GM12878 (cell line): ENCODE results near the gene SMG5. TPM values are rescaled to one million over a fixed set of nuclear protein-coding genes. Genes with fewer than 3 reads are reported as not detected.

Source experiments
- BCL11A ChIP-seq: IDR thresholded peaks from 2 replicates; pipeline ENCODE4 v1.6.1; 2011; ENCODE audit warnings: low read depth, low read length
- BMI1 ChIP-seq: fragments of 450-650 bp; IDR thresholded peaks from 2 replicates; pipeline ENCODE4 v1.6.1; 2016; ENCODE audit warnings: mild to moderate bottlenecking, moderate library complexity, borderline replicate concordance
- CHD2 ChIP-seq: IDR thresholded peaks from 2 replicates; pipeline ENCODE4 v1.6.1; 2011; ENCODE audit warnings: low read depth, low read length, improper control_type of control experiment, borderline replicate concordance
- EGR1 ChIP-seq, 2 experiments: IDR thresholded peaks; 1 replicate in 1 of 2; 2 replicates in 1 of 2; pipeline ENCODE4 v1.6.1; 2011 to 2012; ENCODE audit warnings: low read depth in 2 of 2, low read length in 2 of 2, borderline replicate concordance in 1 of 2, mild to moderate bottlenecking in 1 of 2, moderate library complexity in 1 of 2
- FOXM1 ChIP-seq: IDR thresholded peaks from 2 replicates; pipeline ENCODE4 v1.6.1; 2012; ENCODE audit warnings: low read depth, mild to moderate bottlenecking, inconsistent platforms, low read length, moderate library complexity
- HDGF ChIP-seq: fragments of 450-650 bp; IDR thresholded peaks from 2 replicates; pipeline ENCODE4 v1.6.1; 2016; ENCODE audit warnings: antibody characterized with exemption
- NFXL1 ChIP-seq: fragments of 450-650 bp; IDR thresholded peaks from 2 replicates; pipeline ENCODE4 v1.6.1; 2017; ENCODE audit warnings: antibody characterized with exemption, mild to moderate bottlenecking, borderline replicate concordance
- POLR2A ChIP-seq: IDR thresholded peaks from 2 replicates; pipeline ENCODE4 v1.6.1; 2011; ENCODE audit warnings: low read depth, mild to moderate bottlenecking, low read length
- PRDM15 ChIP-seq: fragments of 450-650 bp; formaldehyde crosslinking; IDR thresholded peaks from 2 replicates; pipeline ENCODE4 v1.4.0; 2020; ENCODE audit warnings: mild to moderate bottlenecking, moderate library complexity
- RAD21 ChIP-seq: IDR thresholded peaks from 2 replicates; pipeline ENCODE4 v1.6.1; 2011; ENCODE audit warnings: mild to moderate bottlenecking, low read depth, low read length, moderate library complexity; ENCODE audit not compliant: insufficient read depth
- RB1 ChIP-seq: fragments of 450-650 bp; formaldehyde crosslinking; IDR thresholded peaks from 2 replicates; pipeline ENCODE4 v1.6.1; 2017; ENCODE audit warnings: mild to moderate bottlenecking, borderline replicate concordance
- RBBP5 ChIP-seq: fragments of 200-600 bp; sonication (generic); conservative IDR thresholded peaks from 2 replicates; pipeline ENCODE4 v1.6.1; 2016
- TBL1XR1 ChIP-seq: IDR thresholded peaks from 2 replicates; pipeline ENCODE4 v1.6.1; 2012; ENCODE audit warnings: low read depth, low read length, improper control_type of control experiment
- ZNF217 ChIP-seq: fragments of 450-650 bp; IDR thresholded peaks from 2 replicates; pipeline ENCODE4 v1.6.1; 2017; ENCODE audit warnings: antibody characterized with exemption, mild to moderate bottlenecking
- ZNF24 ChIP-seq: fragments of 450-650 bp; IDR thresholded peaks from 2 replicates; pipeline ENCODE4 v1.6.1; 2017; ENCODE audit warnings: antibody characterized with exemption, mild to moderate bottlenecking
- ZNF274 ChIP-seq: IDR thresholded peaks from one replicate; pipeline ENCODE4 v1.8.0; 2011; ENCODE audit not compliant: insufficient read length, insufficient read depth
- ZNF384 ChIP-seq: IDR thresholded peaks from 2 replicates; pipeline ENCODE4 v1.6.1; 2012; ENCODE audit warnings: low read depth, mild to moderate bottlenecking, low read length, improper control_type of control experiment, borderline replicate concordance
- ZNF622 ChIP-seq: fragments of 450-650 bp; IDR thresholded peaks from 2 replicates; pipeline ENCODE4 v1.6.1; 2017; ENCODE audit warnings: mild to moderate bottlenecking, inconsistent platforms
- ZZZ3 ChIP-seq: IDR thresholded peaks from 2 replicates; pipeline ENCODE4 v1.6.1; 2011; ENCODE audit warnings: low read depth; ENCODE audit not compliant: control insufficient read depth, insufficient read length
- polyA plus RNA-seq, 11 experiments: library from polyadenylated mRNA; depleted of rRNA in 4 of 11; unstranded in 6 of 11; stranded (reverse) in 5 of 11; fragments of >200 nt; fragmentation: Nextera tagmentation in 4 of 11; fragmentation: Illumina TruSeq in 1 of 11; extraction: Ambion mirVana in 4 of 11; extraction: Trizol in 1 of 11; gene quantifications; 1 replicate in 1 of 11; 2 replicates in 10 of 11; pipeline versions ENCODE4 v1.2.1 to v1.2.3, GENCODE V29; 2011 to 2016; ENCODE audit warnings: inconsistent platforms in 2 of 11, missing spikeins in 2 of 11, low read depth in 1 of 11
- total RNA-seq, 4 experiments: library from RNA; depleted of rRNA in 3 of 4; stranded (reverse); fragments of >200 nt in 3 of 4; fragmentation: Illumina TruSeq in 1 of 4; extraction: Trizol in 1 of 4; gene quantifications; 2 replicates each; pipeline versions ENCODE4 v1.2.1 to v1.2.3, GENCODE V29; 2013 to 2021
- TF ChIP-seq, protein P1 (sequence below): fragments of 450-650 bp; IDR thresholded peaks from 2 replicates; pipeline ENCODE4 v1.6.1; 2014; ENCODE audit warnings: mild to moderate bottlenecking
- TF ChIP-seq, protein P2 (sequence below): fragments of 450-650 bp; IDR thresholded peaks from 2 replicates; pipeline ENCODE4 v1.6.1; 2016; ENCODE audit warnings: mild to moderate bottlenecking
- TF ChIP-seq, protein P3 (sequence below): fragments of 450-650 bp; formaldehyde crosslinking; IDR thresholded peaks from 2 replicates; pipeline ENCODE4 v1.4.0; 2022; ENCODE audit warnings: mild to moderate bottlenecking, moderate library complexity

Gene SMG5
- total and polyA plus RNA-seq, 10 of the 15 experiments (the other 5 are each of a cell fraction or from before 2014, with no cell fraction given), result 0.76 to 61.5 (median 48.8) TPM

DNA sequence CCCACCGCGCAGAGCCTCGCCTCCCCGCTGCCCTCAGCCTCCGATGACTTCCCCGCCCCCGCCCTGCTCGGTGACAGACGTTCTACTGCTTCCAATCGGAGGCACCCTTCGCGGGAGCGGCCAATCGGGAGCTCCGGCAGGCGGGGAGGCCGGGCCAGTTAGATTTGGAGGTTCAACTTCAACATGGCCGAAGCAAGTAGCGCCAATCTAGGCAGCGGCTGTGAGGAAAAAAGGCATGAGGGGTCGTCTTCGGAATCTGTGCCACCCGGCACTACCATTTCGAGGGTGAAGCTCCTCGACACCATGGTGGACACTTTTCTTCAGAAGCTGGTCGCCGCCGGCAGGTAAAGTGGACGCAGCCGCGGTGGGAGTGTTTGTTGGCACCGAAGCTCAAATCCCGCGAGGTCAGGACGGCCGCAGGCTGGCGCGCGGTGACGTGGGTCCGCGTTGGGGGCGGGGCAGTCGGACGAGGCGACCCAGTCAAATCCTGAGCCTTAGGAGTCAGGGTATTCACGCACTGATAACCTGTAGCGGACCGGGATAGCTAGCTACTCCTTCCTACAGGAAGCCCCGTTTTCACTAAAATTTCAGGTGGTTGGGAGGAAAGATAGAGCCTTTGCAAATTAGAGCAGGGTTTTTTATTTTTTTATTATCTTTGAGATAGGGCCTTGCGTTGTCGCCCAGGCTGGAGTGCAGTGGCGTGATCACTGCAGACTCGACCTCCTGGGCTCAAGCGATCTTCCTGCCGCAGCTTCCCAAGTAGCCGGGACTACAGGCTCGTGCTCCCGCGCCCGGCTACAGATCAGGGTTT lies 69.6 kb downstream of the SMG5 start, which contains the start of gene PMF1 (continued):
- TF ChIP-seq RB1 (peak; percentile 80; the same call in 1 of the 2 replicates), RAD21 (no peak), ZNF384 (no peak), POLR2A (peak; percentile 94), ZNF217 (no peak), NFXL1 (no peak), ZNF274 (no peak), ZZZ3 (no peak), TBL1XR1 (no peak), FOXM1 (peak; percentile 52; the same call in 1 of the 2 replicates), HDGF (no peak; the same call in 1 of the 2 replicates), ZNF24 (no peak), BCL11A (no peak), EGR1 (IDR thresholded peaks at IDR 0.05; ENCODE audit: borderline replicate concordance in 1 of 2, low read depth in 2 of 2, low read length in 2 of 2) (peak in 1 of 2 experiments; percentile 92; a peak in 2 of 3 replicates), RBBP5 (no peak), BMI1 (no peak), PRDM15 (CRISPR knock-in tag) (no peak), CHD2 (peak; percentile 98), ZNF622 (no peak)
- TF ChIP-seq, protein P1, sequence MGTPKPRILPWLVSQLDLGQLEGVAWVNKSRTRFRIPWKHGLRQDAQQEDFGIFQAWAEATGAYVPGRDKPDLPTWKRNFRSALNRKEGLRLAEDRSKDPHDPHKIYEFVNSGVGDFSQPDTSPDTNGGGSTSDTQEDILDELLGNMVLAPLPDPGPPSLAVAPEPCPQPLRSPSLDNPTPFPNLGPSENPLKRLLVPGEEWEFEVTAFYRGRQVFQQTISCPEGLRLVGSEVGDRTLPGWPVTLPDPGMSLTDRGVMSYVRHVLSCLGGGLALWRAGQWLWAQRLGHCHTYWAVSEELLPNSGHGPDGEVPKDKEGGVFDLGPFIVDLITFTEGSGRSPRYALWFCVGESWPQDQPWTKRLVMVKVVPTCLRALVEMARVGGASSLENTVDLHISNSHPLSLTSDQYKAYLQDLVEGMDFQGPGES, result peak; percentile 79; the same call in 1 of the 2 replicates
- TF ChIP-seq, protein P2, sequence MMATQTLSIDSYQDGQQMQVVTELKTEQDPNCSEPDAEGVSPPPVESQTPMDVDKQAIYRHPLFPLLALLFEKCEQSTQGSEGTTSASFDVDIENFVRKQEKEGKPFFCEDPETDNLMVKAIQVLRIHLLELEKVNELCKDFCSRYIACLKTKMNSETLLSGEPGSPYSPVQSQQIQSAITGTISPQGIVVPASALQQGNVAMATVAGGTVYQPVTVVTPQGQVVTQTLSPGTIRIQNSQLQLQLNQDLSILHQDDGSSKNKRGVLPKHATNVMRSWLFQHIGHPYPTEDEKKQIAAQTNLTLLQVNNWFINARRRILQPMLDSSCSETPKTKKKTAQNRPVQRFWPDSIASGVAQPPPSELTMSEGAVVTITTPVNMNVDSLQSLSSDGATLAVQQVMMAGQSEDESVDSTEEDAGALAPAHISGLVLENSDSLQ, result peak; percentile 98
- TF ChIP-seq, protein P3, sequence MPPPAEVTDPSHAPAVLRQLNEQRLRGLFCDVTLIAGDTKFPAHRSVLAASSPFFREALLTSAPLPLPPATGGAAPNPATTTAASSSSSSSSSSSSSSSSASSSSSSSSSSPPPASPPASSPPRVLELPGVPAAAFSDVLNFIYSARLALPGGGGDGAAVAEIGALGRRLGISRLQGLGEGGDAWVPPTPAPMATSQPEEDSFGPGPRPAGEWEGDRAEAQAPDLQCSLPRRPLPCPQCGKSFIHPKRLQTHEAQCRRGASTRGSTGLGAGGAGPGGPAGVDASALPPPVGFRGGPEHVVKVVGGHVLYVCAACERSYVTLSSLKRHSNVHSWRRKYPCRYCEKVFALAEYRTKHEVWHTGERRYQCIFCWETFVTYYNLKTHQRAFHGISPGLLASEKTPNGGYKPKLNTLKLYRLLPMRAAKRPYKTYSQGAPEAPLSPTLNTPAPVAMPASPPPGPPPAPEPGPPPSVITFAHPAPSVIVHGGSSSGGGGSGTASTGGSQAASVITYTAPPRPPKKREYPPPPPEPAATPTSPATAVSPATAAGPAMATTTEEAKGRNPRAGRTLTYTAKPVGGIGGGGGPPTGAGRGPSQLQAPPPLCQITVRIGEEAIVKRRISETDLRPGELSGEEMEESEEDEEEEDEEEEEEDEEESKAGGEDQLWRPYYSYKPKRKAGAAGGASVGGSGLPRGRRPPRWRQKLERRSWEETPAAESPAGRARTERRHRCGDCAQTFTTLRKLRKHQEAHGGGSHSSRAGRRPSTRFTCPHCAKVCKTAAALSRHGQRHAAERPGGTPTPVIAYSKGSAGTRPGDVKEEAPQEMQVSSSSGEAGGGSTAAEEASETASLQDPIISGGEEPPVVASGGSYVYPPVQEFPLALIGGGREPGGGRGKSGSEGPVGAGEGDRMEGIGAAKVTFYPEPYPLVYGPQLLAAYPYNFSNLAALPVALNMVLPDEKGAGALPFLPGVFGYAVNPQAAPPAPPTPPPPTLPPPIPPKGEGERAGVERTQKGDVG, result no peak
